GM12878 (cell line): ENCODE measurements around the gene CHRM5. TPM values are rescaled to one million over a fixed set of nuclear protein-coding genes. Genes with fewer than 3 reads are reported as not detected.

ENCODE experiments used
- ATF7 ChIP-seq: fragments of 450-650 bp; IDR thresholded peaks from 2 replicates; pipeline ENCODE4 v1.6.1; 2016; ENCODE audit warnings: low read depth, mild to moderate bottlenecking
- CBFB ChIP-seq: IDR thresholded peaks from 2 replicates; pipeline ENCODE4 v1.6.1; 2016; ENCODE audit warnings: antibody characterized with exemption, low read depth
- E2F4 ChIP-seq: IDR thresholded peaks from 2 replicates; pipeline ENCODE4 v1.6.1; 2012; ENCODE audit warnings: low read depth, low read length, improper control_type of control experiment
- E2F8 ChIP-seq: fragments of 450-650 bp; IDR thresholded peaks from 2 replicates; pipeline ENCODE4 v1.6.1; 2018; ENCODE audit warnings: mild to moderate bottlenecking, low read depth, moderate library complexity; ENCODE audit not compliant: partially characterized antibody
- EGR1 ChIP-seq, 2 experiments: IDR thresholded peaks; 1 replicate in 1 of 2; 2 replicates in 1 of 2; pipeline ENCODE4 v1.6.1; 2011 to 2012; ENCODE audit warnings: low read depth in 2 of 2, low read length in 2 of 2, borderline replicate concordance in 1 of 2, mild to moderate bottlenecking in 1 of 2, moderate library complexity in 1 of 2
- ETV6 ChIP-seq, 2 experiments: fragments of 450-650 bp in 1 of 2; IDR thresholded peaks in 1 of 2; conservative IDR thresholded peaks in 1 of 2; 2 replicates each; pipeline ENCODE4 v1.6.1; 2014; ENCODE audit warnings: antibody characterized with exemption in 1 of 2, borderline replicate concordance in 1 of 2, low read depth in 1 of 2, mild to moderate bottlenecking in 1 of 2, moderate library complexity in 1 of 2
- FOS ChIP-seq: IDR thresholded peaks from 3 replicates; pipeline ENCODE4 v1.6.1; 2011; ENCODE audit warnings: borderline replicate concordance; ENCODE audit not compliant: insufficient read length; ENCODE audit errors: extremely low read depth
- MTA3 ChIP-seq: IDR thresholded peaks from 2 replicates; pipeline ENCODE4 v1.6.1; 2012; ENCODE audit warnings: low read length, inconsistent platforms, borderline replicate concordance
- MYC ChIP-seq: IDR thresholded peaks from 2 replicates; pipeline ENCODE4 v1.6.1; 2011; ENCODE audit warnings: mild to moderate bottlenecking, low read length, moderate library complexity, inconsistent platforms; ENCODE audit not compliant: insufficient read depth, insufficient replicate concordance, insufficient read length, severe bottlenecking
- NFIC ChIP-seq: IDR thresholded peaks from 2 replicates; pipeline ENCODE4 v1.6.1; 2012; ENCODE audit warnings: low read depth, mild to moderate bottlenecking, inconsistent platforms, low read length, moderate library complexity
- NFYB ChIP-seq: IDR thresholded peaks from 2 replicates; pipeline ENCODE4 v1.6.1; 2011; ENCODE audit warnings: low read depth, mild to moderate bottlenecking, low read length, improper control_type of control experiment, moderate library complexity; ENCODE audit not compliant: insufficient read depth
- NR2C2 ChIP-seq: IDR thresholded peaks from 2 replicates; pipeline ENCODE4 v1.6.1; 2011; ENCODE audit warnings: borderline replicate concordance, low read depth; ENCODE audit not compliant: control insufficient read depth, insufficient read length
- NR2F1 ChIP-seq: fragments of 450-650 bp; conservative IDR thresholded peaks from 2 replicates; pipeline ENCODE4 v1.6.1; 2017; ENCODE audit warnings: mild to moderate bottlenecking
- PAX5 ChIP-seq: IDR thresholded peaks from 2 replicates; pipeline ENCODE4 v1.6.1; 2011; ENCODE audit warnings: low read depth, low read length, borderline replicate concordance
- PAX8 ChIP-seq: fragments of 450-650 bp; IDR thresholded peaks from 2 replicates; pipeline ENCODE4 v1.6.1; 2017; ENCODE audit warnings: mild to moderate bottlenecking, moderate library complexity
- REST ChIP-seq: IDR thresholded peaks from 2 replicates; pipeline ENCODE4 v1.6.1; 2012; ENCODE audit warnings: mild to moderate bottlenecking, low read depth, low read length
- SPI1 ChIP-seq: IDR thresholded peaks from 2 replicates; pipeline ENCODE4 v1.6.1; 2011; ENCODE audit warnings: low read depth, mild to moderate bottlenecking, low read length, moderate library complexity, borderline replicate concordance; ENCODE audit not compliant: insufficient read depth
- SREBF2 ChIP-seq: IDR thresholded peaks from 2 replicates; pipeline ENCODE4 v1.6.1; 2012; ENCODE audit warnings: mild to moderate bottlenecking, low read length
- TAF1 ChIP-seq: IDR thresholded peaks from 2 replicates; pipeline ENCODE4 v1.6.1; 2011; ENCODE audit warnings: mild to moderate bottlenecking, low read depth, low read length, borderline replicate concordance
- ZBED1 ChIP-seq: IDR thresholded peaks from 2 replicates; pipeline ENCODE4 v1.6.1; 2016; ENCODE audit warnings: borderline replicate concordance
- polyA plus RNA-seq, 11 experiments: library from polyadenylated mRNA; depleted of rRNA in 4 of 11; unstranded in 6 of 11; stranded (reverse) in 5 of 11; fragments of >200 nt; fragmentation: Nextera tagmentation in 4 of 11; fragmentation: Illumina TruSeq in 1 of 11; extraction: Ambion mirVana in 4 of 11; extraction: Trizol in 1 of 11; gene quantifications; 1 replicate in 1 of 11; 2 replicates in 10 of 11; pipeline versions ENCODE4 v1.2.1 to v1.2.3, GENCODE V29; 2011 to 2016; ENCODE audit warnings: inconsistent platforms in 2 of 11, missing spikeins in 2 of 11, low read depth in 1 of 11
- total RNA-seq, 4 experiments: library from RNA; depleted of rRNA in 3 of 4; stranded (reverse); fragments of >200 nt in 3 of 4; fragmentation: Illumina TruSeq in 1 of 4; extraction: Trizol in 1 of 4; gene quantifications; 2 replicates each; pipeline versions ENCODE4 v1.2.1 to v1.2.3, GENCODE V29; 2013 to 2021

Gene CHRM5
- total and polyA plus RNA-seq, 10 of the 15 experiments (the other 5 are each of a cell fraction or from before 2014, with no cell fraction given) = 0.01 to 0.10 (median 0.04) TPM; not detected in 6

GRCh38 chr15:34038023-34038870 lies 70.0 kb downstream of the CHRM5 start (continued):
- TF ChIP-seq E2F8 = no peak
- no peak; the same call in 1 of the 2 replicates for TF ChIP-seq PAX5
- TF ChIP-seq ZBED1 = no peak
- TF ChIP-seq ATF7 = no peak
- TF ChIP-seq MTA3 = no peak
- no peak for TF ChIP-seq E2F4
- TF ChIP-seq NR2C2 = no peak
- 0 out of 2 replicates have a peak, but pooled peaks have one; percentile 36 for TF ChIP-seq NR2F1
- TF ChIP-seq CBFB = no peak
- no peak for TF ChIP-seq ETV6 (conservative IDR thresholded peaks at IDR 0.05 in 1 of 2, IDR thresholded peaks at IDR 0.05 in 1 of 2; ENCODE audit: borderline replicate concordance in 1 of 2, low read depth in 1 of 2)
- TF ChIP-seq NFIC = no peak
- TF ChIP-seq PAX8 = no peak
- no peak for TF ChIP-seq SREBF2
- TF ChIP-seq EGR1 (IDR thresholded peaks at IDR 0.05; ENCODE audit: borderline replicate concordance in 1 of 2, low read depth in 2 of 2, low read length in 2 of 2) = no peak; a peak in 1 of 3 replicates
- TF ChIP-seq MYC = peak; percentile 93
- TF ChIP-seq REST = no peak
- TF ChIP-seq NFYB = no peak
- no peak for TF ChIP-seq FOS
- no peak for TF ChIP-seq SPI1
- TF ChIP-seq TAF1 = 0 out of 2 replicates have a peak, but pooled peaks have one; percentile 48
